ENCODE data around the gene SLFN12L.
"Not testable (repeated sequence)": the region's sequence is repeated elsewhere in the genome, so short reads cannot be mapped to it uniquely, and the experiment has no call there.

Gene SLFN12L

GRCh38 chr17:35542990-35543389 is 5.5 kb upstream of the SLFN12L start:
- no peak for DNase-seq (ENCODE audit: low spot score)

DNA sequence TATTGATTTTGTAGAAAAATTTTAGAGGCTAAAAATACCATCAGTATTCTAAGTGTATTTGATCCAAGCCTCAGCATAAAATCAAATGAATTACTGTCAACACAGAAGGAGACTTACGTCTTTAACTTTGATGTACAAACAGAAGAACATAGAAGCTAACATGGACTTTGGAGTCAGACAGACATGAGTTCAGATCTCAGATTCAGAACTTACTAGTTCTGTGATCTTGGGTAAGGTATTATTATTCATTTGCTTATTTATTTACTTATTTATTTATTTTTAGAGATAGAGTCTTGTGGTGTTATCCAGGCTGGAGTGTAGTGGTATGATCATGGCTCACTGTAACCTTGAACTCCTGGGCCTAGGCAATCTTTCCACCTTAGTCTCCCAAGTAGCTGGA is 4.0 kb upstream of the SLFN12L start:
- no peak for DNase-seq (ENCODE audit: low spot score)

DNA sequence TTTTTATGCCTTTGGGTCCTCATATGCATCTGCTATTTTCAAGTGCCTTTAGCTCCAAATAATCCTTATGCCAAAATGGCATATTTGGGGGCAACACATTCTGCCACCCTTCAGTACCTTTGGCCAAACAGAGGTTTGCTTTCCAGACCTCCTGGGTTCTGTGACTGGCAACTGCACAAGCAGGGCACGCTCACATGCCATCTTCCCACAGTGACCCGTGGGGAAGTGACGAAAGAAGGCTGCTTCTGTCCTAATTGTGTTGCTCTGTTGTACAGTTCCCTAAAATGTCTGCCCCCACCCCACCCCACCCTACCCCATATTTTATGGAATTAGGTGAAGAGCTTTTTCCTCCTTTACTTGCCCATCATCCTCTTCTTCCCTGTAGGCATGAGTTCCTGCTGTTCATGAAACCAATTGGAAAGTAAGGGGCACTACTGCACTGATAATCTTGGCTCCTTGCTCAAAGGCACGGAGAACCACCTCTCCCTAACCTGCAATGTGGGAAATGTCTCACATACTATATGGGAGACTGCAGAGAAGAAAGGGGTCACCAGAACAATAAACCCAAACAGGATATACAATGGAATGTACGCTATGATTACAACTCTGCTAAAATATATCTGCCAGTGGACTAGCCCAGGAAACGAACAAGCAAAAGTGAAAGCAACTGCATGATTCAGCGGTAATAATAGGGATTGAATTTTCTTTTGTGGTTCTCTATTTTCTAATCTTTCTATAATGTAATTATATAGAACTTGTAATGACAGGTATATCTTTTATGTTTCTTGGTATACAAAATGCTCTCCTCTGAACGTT is 3.3 kb upstream of the SLFN12L start:
- DNase-seq (ENCODE audit: low spot score), result no peak

DNA sequence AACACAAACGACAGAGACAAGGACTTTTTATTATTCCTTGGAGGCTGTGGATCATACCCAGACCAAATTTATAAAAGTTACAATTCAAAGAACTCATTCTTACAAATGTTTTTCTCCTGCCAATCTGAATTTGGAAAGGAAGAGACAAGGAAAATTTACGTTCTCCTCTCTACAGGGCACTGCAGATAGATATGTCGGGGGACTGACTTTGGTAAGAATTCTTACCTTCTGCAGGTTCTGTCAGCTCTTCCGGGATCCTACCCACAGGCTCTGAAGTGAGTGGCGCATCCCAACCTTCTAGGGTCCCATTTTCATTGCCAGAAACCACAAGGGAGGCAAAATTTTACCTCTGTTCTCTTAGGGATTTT is 2.2 kb upstream of the SLFN12L start:
- DNase-seq (ENCODE audit: low spot score), result no peak

- no peak for DNase-seq (ENCODE audit: low spot score)
Observed at GRCh38 chr17:35536664-35537171, 760 bp downstream of the SLFN12L start.

DNA sequence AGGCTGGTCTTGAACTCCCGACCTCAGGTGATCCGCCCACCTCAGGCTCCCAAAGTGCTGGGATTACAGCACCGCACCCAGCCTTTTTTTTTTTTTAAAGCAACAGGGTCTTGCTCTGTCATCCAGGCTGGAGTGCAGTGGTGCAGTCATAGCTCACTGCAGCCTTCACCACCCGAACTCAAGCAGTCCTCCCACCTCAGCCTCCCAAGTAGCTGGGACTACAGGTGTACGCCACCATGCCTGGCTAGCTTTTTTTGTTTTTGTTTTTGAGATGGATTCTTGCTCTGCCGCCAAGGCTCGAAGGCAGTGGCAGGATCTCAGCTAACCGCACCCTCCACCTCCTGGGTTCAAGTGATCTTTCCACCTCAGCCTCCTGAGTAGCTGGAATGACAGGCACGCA is 2.1 kb downstream of the SLFN12L start:
- not testable (repeated sequence) for DNase-seq (ENCODE audit: low spot score)

GRCh38 chr17:35534576-35535093 is 2.8 kb downstream of the SLFN12L start:
- no peak for DNase-seq (ENCODE audit: low spot score)

DNA sequence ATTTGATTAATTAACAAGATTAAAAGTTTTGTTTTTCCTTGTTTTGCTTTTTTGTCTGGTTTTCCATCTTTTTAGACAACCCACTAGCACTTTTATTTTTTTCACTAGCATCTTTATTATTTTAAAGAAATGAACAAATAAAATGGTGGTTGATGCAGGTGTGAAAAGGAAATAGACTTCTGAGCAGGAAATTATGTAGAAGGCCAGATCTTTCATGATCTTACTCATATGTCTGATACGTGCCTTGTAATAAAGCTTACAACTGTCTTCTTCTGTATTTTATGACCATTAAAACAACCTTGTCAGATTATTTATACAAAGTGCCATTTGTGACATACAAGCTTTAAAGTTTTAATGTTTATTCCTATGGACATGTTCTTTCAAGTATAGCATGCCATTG is 6.3 kb downstream of the SLFN12L start:
- no peak for DNase-seq (ENCODE audit: low spot score)

GRCh38 chr17:35529866-35530265 is 7.6 kb downstream of the SLFN12L start:
- no peak for DNase-seq (ENCODE audit: low spot score)

- DNase-seq (ENCODE audit: low spot score), result not testable (repeated sequence)
Observed at GRCh38 chr17:35529326-35529725, 8.2 kb downstream of the SLFN12L start.

- DNase-seq (ENCODE audit: low spot score), result no peak
Observed at GRCh38 chr17:35523296-35523695, 14.2 kb downstream of the SLFN12L start.

DNA sequence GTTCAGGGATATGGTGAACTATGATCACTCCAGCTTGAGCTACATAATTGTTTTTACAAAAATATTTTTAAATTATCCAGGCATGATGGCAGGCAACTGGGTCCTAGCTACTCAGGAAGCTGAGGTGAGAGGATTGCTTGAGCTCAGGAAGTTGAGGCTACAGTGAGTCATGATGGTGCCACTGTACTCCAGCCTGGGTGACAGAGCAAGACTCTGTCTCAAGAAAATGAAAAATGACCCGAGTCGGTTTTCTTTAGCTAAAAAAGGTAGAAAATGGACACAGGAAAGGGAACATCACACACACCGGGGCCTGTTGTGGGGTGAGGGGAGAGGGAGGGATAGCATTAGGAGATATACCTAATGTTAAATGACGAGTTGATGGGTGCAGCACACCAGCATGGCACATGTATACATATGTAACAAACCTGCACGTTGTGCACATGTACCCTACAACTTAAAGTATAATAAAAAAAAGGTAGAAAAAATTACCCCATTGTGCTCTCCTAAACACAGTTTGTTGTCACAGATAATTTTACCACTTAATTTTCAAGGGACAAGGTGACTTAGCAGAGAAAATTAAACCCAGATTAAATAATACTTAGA is 15.7 kb downstream of the SLFN12L start:
- not testable (repeated sequence) for DNase-seq (ENCODE audit: low spot score)

- no peak for DNase-seq (ENCODE audit: low spot score)
Observed at GRCh38 chr17:35521150-35521549, 16.3 kb downstream of the SLFN12L start.

DNA sequence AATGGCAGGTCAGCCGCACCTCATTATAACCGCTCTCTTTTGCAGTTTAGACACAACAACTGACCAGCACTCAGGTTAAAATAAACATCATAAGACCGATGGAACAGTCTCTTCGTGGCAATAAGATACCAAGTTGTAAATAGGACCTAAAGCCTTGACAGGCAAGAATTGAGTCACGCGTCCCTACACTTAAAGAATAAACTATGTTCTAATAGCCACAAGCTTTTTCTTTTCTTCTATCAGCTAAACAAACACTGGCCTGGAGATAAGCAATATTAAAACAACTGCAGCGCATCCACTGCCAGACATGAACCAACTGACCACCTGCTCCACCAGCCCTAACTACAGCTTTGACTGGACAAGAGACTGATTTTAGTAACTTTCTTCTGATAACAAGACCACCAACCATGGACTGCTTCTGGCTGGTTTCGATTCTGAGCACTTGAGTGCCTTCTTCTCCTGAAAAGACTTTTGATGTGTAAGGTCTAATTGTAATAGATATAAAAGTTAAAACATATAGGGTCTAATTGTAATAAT is 17.5 kb downstream of the SLFN12L start:
- DNase-seq (ENCODE audit: low spot score), result no peak

GRCh38 chr17:35519439-35519838 is 18.0 kb downstream of the SLFN12L start:
- DNase-seq (ENCODE audit: low spot score), result no peak

DNA sequence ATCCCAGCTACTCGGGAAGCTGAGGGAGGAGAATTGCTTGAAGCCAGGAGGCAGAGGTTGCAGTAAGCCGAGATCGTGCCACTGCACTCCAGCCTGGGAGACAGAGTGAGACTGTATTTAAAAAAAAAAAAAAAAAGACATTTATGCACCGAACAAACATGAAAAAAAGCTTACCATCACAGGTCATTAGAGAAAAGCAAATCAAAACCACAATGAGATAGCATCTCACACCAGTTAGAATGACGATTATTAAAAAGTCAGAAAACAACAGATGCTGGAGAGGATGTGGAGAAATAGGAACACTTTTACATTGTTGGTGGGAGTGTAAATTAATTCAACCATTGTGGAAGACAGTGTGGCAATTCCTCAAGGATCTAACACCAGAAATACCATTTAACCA is 19.0 kb downstream of the SLFN12L start:
- not testable (repeated sequence) for DNase-seq (ENCODE audit: low spot score)

DNA sequence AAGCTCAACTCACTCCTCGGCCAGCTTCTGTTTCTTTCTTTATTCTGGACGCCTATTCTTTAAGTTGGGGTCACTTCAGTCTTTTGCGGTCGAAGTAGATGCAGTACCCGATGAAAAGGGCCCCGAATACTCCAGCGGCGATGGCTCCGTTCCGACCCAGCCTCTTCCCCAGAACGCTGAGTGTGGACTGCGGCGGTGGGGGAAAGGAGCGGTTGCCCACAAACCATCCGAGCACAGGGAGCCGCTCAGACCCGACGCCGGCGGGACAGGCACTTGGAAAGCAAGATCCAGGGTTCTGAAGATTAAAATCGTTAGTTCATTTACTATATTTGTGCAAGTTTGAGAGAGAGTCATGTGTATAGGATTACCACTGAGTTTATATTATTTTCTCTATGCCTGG is 22.5 kb downstream of the SLFN12L start:
- no peak for DNase-seq (ENCODE audit: low spot score)

DNA sequence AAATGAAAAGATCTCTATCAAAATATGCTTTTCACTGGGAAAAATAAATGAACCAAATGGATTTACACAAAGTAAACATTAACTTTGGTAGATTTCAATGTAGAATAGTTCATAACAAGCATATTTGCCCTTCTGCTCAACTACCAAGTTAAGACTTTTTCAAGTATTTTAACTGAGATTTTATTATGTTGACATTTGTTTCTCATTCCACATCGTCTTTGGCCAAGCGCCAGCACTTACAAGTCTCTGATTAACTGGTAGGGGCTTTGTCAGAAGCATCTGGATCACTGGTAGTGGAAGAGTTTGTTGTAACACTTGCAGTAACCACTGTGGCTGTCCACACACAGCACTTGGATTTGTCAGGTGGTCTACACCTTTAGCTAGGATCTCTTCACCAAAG is 22.9 kb downstream of the SLFN12L start:
- DNase-seq (ENCODE audit: low spot score), result no peak

DNA sequence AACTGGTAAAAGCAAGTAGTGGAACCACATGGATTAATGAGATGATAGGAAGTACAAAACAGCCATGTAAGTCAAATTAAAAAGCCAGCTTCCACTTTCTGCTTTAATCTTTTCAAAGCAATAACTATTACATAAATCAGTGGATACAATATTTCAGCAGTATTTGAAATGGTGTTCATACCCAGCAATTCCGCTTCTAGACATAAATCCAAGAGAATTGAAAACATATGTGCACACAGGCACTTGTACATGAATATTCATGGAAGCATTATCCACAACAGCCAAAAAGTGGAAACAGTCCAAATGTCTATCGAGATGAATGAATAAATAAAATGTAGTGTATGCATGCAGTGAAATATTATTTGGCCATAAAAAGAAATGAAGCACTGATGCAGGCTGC is 27.4 kb downstream of the SLFN12L start:
- no peak for DNase-seq (ENCODE audit: low spot score)

DNA sequence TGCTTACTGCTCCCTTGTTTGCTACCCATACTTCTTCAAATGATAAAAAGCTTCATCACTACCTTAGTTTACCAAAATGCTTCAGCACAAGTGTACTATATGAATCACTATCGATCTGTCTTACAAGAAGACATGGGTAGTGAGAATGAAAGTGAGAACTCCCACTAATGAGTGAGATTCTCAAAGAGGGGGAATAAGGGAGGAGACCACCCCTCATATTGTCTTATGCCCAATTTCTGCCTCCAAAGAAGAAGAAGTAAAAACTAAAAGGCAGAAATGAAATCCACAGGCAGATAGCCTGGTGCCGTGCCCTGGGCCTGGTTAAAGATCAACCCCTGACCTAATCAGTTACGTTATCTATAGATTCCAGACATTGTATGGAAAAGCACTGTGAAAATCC is 29.8 kb downstream of the SLFN12L start:
- DNase-seq (ENCODE audit: low spot score), result not testable (repeated sequence)

GRCh38 chr17:35499548-35499947 is 37.9 kb downstream of the SLFN12L start:
- DNase-seq (ENCODE audit: low spot score), result no peak

DNA sequence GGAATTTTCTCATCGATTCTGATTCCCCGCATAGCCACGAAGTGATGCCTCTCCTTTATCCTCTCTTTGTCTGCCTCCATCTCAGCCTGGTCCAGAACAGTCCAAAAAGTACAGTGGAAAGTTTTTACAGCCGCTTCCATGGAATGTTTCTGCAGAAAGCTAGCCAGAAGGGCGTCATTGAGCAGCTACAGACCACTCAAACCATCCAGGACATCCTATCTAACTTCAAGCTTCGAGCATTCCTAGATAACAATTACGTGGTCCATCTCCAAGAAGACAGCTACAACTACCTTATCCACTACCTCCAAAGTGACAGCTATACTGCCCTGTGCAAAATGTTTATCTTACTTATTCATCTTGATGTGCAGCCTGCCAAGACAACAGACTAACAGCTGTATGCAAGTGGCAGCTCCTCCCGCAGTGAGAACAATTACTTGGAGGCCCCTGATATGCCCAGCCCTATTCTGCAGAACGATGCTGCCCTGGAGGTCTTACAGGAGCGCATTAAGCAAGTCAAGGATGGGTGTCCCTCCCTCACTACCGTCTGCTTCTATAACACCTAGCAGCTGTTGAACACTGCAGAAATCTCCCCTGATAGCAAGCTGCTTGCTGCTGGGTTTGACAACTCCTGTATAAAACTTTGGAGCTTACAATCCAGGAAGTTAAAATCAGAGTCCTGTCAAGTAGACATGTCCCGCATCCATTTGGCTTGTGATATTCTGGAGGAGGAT is 38.9 kb downstream of the SLFN12L start:
- no peak for DNase-seq (ENCODE audit: low spot score)
